Ishikawa (cell line): Measurements from ENCODE around the gene GANAB.

Experiments used
- CEBPB ChIP-seq: IDR thresholded peaks from 2 replicates; pipeline ENCODE4 v1.6.1; 2012
- EP300 ChIP-seq: IDR thresholded peaks from 2 replicates; pipeline ENCODE4 v1.6.1; 2012; ENCODE audit warnings: borderline replicate concordance
- RAD21 ChIP-seq: IDR thresholded peaks from 2 replicates; pipeline ENCODE4 v1.6.1; 2012; ENCODE audit warnings: low read depth
- TAF1 ChIP-seq: IDR thresholded peaks from 2 replicates; pipeline ENCODE4 v1.6.1; 2012; ENCODE audit warnings: low read depth, mild to moderate bottlenecking

- no peak for TF ChIP-seq RAD21
- TF ChIP-seq TAF1, result no peak
- no peak for TF ChIP-seq EP300
- TF ChIP-seq CEBPB, result no peak
These were observed 13.9 kb downstream of the GANAB start for GRCh38 chr11:62632492-62632891.
